ENCODE data around the gene OOSP4A. TPM values are rescaled to one million over a fixed set of nuclear protein-coding genes. Genes with fewer than 3 reads are reported as not detected.

The OOSP4A gene
- total and polyA plus RNA-seq, 10 of the 15 experiments (the other 5 are each of a cell fraction or from before 2014, with no cell fraction given): not detected

DNA sequence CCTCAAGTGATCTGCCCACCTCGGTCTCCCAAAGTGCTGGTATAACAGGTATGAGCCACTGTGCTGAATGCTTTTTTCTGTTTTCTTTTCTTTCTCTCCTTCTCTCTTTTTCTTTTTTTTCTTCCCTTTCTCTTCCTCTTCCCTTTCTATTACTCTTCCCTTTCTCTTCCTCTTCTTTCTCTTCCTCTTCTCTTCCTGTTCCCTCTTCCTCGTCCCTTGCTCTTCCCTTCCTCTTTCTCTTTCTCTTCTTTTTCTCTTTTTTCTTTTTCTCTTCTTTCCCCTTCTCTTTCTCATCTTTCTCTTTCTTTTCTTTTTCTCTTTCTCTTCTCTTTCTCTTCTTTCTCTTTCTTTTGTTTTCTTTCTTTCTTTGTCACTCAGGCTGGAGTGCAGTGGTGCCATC is 24.4 kb upstream of the OOSP4A start (continued):
- TF ChIP-seq, protein P1, sequence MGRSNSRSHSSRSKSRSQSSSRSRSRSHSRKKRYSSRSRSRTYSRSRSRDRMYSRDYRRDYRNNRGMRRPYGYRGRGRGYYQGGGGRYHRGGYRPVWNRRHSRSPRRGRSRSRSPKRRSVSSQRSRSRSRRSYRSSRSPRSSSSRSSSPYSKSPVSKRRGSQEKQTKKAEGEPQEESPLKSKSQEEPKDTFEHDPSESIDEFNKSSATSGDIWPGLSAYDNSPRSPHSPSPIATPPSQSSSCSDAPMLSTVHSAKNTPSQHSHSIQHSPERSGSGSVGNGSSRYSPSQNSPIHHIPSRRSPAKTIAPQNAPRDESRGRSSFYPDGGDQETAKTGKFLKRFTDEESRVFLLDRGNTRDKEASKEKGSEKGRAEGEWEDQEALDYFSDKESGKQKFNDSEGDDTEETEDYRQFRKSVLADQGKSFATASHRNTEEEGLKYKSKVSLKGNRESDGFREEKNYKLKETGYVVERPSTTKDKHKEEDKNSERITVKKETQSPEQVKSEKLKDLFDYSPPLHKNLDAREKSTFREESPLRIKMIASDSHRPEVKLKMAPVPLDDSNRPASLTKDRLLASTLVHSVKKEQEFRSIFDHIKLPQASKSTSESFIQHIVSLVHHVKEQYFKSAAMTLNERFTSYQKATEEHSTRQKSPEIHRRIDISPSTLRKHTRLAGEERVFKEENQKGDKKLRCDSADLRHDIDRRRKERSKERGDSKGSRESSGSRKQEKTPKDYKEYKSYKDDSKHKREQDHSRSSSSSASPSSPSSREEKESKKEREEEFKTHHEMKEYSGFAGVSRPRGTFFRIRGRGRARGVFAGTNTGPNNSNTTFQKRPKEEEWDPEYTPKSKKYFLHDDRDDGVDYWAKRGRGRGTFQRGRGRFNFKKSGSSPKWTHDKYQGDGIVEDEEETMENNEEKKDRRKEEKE (IDR thresholded peaks at IDR 0.05): no peak
- no peak for TF ChIP-seq SMARCA5 (IDR thresholded peaks at IDR 0.05)
- TF ChIP-seq NFYA (IDR thresholded peaks at IDR 0.05; ENCODE audit: borderline replicate concordance, low read depth, low read length): no peak
- TF ChIP-seq, protein P2, sequence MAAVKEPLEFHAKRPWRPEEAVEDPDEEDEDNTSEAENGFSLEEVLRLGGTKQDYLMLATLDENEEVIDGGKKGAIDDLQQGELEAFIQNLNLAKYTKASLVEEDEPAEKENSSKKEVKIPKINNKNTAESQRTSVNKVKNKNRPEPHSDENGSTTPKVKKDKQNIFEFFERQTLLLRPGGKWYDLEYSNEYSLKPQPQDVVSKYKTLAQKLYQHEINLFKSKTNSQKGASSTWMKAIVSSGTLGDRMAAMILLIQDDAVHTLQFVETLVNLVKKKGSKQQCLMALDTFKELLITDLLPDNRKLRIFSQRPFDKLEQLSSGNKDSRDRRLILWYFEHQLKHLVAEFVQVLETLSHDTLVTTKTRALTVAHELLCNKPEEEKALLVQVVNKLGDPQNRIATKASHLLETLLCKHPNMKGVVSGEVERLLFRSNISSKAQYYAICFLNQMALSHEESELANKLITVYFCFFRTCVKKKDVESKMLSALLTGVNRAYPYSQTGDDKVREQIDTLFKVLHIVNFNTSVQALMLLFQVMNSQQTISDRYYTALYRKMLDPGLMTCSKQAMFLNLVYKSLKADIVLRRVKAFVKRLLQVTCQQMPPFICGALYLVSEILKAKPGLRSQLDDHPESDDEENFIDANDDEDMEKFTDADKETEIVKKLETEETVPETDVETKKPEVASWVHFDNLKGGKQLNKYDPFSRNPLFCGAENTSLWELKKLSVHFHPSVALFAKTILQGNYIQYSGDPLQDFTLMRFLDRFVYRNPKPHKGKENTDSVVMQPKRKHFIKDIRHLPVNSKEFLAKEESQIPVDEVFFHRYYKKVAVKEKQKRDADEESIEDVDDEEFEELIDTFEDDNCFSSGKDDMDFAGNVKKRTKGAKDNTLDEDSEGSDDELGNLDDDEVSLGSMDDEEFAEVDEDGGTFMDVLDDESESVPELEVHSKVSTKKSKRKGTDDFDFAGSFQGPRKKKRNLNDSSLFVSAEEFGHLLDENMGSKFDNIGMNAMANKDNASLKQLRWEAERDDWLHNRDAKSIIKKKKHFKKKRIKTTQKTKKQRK (IDR thresholded peaks at IDR 0.05; ENCODE audit: low read depth, low read length): no peak
- TF ChIP-seq JUND (IDR thresholded peaks at IDR 0.05; ENCODE audit: low read depth, low read length): no peak

DNA sequence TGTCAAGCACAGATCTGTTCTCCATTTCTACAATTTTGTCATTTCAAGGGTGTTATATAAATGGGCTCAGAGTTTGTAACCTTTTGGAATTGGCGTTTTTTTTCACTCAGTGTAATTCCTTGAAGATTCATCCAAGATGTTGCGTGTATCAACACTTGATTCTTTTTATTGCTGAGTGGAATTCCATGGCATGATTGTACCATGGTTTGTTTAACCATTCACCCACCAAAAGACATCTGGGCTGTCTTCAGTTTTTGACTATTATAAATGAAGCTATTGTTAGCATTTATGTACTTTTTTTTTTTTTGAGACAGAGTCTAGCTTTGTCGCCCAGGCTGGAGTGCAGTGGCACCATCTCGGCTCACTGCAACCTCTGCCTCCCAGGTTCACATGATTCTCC is 22.7 kb upstream of the OOSP4A start:
- ChIA-PET CTCF (no interaction called here), RAD21 (ENCODE audit: unreplicated experiment) (no interaction called here), POLR2A (no interaction called here), SMC1A (ENCODE audit: uncharacterized antibody, unreplicated experiment) (no interaction called here)
- Histone ChIP-seq H2AFZ (ENCODE audit: control insufficient read depth, low read depth, low read length) (no peak overlapping the region), H3K4me3 (no peak overlapping the region), H4K20me1 (ENCODE audit: control insufficient read depth, insufficient read depth) (no peaks in the 10 kb centered on the region), H3K9ac (ENCODE audit: control insufficient read depth, insufficient read depth, low read length) (no peak overlapping the region), H3K36me3 (ENCODE audit: control insufficient read depth in 2 of 2, insufficient read depth in 2 of 2, low read length in 1 of 2) (no peaks in the 10 kb centered on the region), H3K4me2 (ENCODE audit: control insufficient read depth, insufficient read depth) (no peak overlapping the region), H3K9me3 (replicated peaks; ENCODE audit: control insufficient read depth, insufficient read depth, low read length) (no peaks in the 10 kb centered on the region), H3K27me3 (replicated peaks in 1 of 2; ENCODE audit: control insufficient read depth in 2 of 2, insufficient read depth in 2 of 2, low read length in 1 of 2) (no peaks in the 10 kb centered on the region), H3K27ac (ENCODE audit: control insufficient read depth, insufficient read depth) (no peak overlapping the region), H3K4me1 (ENCODE audit: control insufficient read depth, insufficient read depth, low read length) (no peaks in the 10 kb centered on the region), H3K79me2 (ENCODE audit: control insufficient read depth, insufficient read depth, low read length) (no peaks in the 10 kb centered on the region)
- intact Hi-C loops (cut with micrococcal nuclease; ENCODE audit: unreplicated experiment) (no loop called here), in situ Hi-C loops (cut with MboI) (no loop called here)
- no peak for ATAC-seq
- no TSS peak for BruUV-seq (replicated peaks)
- no peak for FAIRE-seq
- WGBS (ENCODE audit: insufficient coverage, insufficient replicate concordance, low lambda C conversion rate, missing lambda C conversion rate): 53% methylated on average over 4 of the region's 4 CpGs
- DNase-seq (ENCODE audit: low read depth, low spot score): no peak
- TF ChIP-seq TCF7 (IDR thresholded peaks at IDR 0.05; ENCODE audit: borderline replicate concordance) (no peak), SRF (IDR thresholded peaks at IDR 0.05; ENCODE audit: low read depth in 2 of 2, low read length in 2 of 2) (no peak), EED (IDR thresholded peaks at IDR 0.05; ENCODE audit: low read depth) (no peak), SP1 (IDR thresholded peaks at IDR 0.05; ENCODE audit: low read depth, low read length) (no peak), SUZ12 (IDR thresholded peaks at IDR 0.05; ENCODE audit: unreplicated experiment) (no peak), POU2F2 (IDR thresholded peaks at IDR 0.05; ENCODE audit: borderline replicate concordance, low read depth, low read length) (no peak), CEBPB (IDR thresholded peaks at IDR 0.05; ENCODE audit: borderline replicate concordance in 1 of 2, low read depth in 2 of 2, low read length in 2 of 2) (no peak), BRCA1 (IDR thresholded peaks at IDR 0.05; ENCODE audit: low read depth, low read length) (no peak)
- TF ChIP-seq, protein P3, sequence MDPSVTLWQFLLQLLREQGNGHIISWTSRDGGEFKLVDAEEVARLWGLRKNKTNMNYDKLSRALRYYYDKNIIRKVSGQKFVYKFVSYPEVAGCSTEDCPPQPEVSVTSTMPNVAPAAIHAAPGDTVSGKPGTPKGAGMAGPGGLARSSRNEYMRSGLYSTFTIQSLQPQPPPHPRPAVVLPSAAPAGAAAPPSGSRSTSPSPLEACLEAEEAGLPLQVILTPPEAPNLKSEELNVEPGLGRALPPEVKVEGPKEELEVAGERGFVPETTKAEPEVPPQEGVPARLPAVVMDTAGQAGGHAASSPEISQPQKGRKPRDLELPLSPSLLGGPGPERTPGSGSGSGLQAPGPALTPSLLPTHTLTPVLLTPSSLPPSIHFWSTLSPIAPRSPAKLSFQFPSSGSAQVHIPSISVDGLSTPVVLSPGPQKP (IDR thresholded peaks at IDR 0.05; ENCODE audit: low read depth, low read length): no peak
- TF ChIP-seq, protein P4, sequence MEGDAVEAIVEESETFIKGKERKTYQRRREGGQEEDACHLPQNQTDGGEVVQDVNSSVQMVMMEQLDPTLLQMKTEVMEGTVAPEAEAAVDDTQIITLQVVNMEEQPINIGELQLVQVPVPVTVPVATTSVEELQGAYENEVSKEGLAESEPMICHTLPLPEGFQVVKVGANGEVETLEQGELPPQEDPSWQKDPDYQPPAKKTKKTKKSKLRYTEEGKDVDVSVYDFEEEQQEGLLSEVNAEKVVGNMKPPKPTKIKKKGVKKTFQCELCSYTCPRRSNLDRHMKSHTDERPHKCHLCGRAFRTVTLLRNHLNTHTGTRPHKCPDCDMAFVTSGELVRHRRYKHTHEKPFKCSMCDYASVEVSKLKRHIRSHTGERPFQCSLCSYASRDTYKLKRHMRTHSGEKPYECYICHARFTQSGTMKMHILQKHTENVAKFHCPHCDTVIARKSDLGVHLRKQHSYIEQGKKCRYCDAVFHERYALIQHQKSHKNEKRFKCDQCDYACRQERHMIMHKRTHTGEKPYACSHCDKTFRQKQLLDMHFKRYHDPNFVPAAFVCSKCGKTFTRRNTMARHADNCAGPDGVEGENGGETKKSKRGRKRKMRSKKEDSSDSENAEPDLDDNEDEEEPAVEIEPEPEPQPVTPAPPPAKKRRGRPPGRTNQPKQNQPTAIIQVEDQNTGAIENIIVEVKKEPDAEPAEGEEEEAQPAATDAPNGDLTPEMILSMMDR (IDR thresholded peaks at IDR 0.05 in 2 of 3, conservative IDR thresholded peaks at IDR 0.05 in 1 of 3; ENCODE audit: control insufficient read depth in 2 of 3, extremely low read depth in 1 of 3, insufficient read depth in 1 of 3, low read depth in 3 of 3, low read length in 3 of 3): no peak

Data from GM12878 (cell line).